Renal cortex interstitium (tissue), 11 donors: Measurements from ENCODE around the gene GATB. TPM values are rescaled to one million over a fixed set of nuclear protein-coding genes. Genes with fewer than 3 reads are reported as not detected.

Source experiments
- DNase-seq, 11 donors: peaks; one replicate each; pipeline ENCODE4 v3.0.0-alpha.2; 2013; ENCODE audit warnings: low read depth in 9 of 11, low spot score in 4 of 11; ENCODE audit errors: extremely low read depth in 1 of 11
- polyA plus RNA-seq, 3 donors: library from polyadenylated mRNA; unstranded; fragments of 120-200 nt; gene quantifications; one replicate each; pipeline ENCODE4 v1.2.1, GENCODE V29; 2013; ENCODE audit not compliant: insufficient read length in 3 of 3

The GATB gene
- polyA plus RNA-seq, 3 donors = 30.0 to 34.8 (median 33.5) TPM

DNA sequence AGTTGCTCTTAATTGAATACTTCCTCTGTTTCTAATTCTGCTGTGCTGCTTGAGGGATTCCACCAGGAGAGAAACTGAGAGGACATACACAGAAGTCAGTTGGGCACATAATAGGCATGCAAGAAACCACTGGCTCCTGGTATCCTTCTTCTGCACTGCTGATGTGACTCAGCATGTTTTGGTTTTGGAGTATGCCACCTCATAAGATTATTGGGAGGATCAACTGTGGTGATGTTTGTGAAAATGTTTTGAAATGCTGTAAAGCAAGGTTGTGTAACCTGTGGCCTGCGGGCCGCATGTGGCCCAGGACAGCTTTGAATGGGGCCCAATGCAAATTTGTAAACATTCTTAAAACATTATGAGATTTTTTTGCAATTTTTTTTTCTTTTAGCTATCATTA lies 119.6 kb downstream of the GATB start:
- DNase-seq = no peak

DNA sequence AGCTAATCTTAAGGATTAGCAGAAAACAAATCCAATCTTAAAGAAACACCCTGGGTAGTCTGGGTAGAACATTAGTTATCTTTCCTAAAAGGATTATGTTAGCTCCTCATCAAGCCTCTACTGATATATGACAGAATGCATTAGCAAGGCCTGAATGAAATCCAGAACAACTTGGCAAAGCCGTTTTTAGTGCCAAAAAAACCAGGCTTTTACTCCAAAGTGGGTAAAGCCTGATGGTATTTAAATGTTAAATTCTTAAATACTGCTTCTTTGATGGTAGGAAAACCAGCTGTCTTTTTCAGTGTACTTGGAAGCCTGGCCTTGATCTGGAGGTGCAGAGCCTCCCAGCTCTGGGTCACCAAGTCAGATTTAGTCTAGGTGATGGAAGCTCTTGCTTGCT lies 120.4 kb downstream of the GATB start:
- no peak for DNase-seq

DNA sequence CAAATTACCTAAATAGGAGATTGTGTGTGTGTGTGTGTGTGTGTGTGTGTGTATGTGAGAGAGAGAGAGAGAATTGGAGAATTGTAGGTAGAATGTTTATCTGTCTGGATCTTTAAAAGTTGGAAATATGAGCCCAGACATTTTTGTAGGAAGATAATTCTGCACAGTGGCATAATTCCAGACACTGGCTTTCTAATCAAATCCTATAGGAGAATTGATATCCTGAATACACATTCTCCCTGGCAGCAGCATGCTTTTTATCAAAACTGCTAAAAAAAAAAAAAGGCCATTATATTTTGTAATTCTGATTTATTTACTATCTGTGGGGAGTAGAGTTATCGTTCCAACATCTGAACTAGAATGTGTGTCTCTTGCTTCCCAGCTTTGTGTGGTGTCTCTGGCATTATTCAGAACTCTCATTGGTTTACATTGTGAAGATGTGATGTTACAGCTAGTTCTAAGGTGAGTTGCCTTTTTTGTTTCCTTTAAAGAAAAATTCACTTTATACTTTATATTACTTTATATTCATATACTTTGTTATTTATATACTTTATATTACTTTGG lies 122.4 kb downstream of the GATB start:
- DNase-seq = no peak

DNA sequence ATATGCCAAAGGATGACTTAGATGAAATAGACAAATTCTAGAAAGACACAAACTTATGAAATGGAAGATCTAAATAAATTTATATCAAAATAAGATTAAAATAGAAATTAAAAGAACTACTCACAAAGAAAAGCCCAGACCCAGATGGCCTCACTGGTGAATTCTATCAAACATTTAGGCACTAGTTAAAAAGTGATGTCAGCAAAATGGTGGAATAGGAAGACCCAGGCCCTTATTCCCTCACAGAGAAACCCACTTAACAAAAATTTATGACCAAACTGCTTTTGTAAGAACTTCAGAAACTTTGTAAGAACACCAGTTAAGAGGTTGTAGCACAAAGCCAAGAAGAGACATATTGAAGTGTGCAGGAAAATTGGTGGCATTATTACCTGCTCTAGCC lies 129.5 kb downstream of the GATB start:
- DNase-seq = no peak

DNA sequence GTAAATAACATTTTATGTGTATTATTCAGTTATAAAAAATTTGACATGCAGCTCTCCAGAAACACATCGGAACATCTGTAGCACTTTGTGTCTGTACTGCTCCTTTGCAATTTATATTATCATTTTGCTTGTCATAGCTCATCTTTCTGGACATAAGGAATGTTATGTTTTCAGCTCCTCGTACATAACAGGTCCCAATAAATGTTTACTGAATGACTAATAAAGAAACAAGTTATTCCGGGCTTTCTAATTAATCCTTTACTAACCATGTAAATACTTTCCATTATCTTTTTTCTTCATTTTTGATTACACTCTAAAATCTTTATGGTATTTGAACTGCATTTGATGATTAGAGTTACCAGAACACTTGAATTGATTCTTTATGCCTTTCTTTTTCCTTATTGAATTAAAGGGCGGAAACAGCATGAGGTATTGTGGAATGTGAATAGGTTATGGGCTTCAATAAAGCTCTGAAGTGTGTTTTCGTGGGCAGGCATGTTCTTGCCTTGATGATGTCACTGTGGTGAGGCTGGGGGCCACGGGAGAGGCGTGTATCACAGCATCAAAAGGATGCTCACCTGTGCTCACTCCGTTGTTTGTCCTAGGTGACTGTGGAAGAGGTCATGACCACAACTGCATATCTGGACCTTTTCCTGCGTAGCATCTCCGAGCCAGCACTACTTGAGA lies 131.6 kb downstream of the GATB start:
- no peak for DNase-seq

DNA sequence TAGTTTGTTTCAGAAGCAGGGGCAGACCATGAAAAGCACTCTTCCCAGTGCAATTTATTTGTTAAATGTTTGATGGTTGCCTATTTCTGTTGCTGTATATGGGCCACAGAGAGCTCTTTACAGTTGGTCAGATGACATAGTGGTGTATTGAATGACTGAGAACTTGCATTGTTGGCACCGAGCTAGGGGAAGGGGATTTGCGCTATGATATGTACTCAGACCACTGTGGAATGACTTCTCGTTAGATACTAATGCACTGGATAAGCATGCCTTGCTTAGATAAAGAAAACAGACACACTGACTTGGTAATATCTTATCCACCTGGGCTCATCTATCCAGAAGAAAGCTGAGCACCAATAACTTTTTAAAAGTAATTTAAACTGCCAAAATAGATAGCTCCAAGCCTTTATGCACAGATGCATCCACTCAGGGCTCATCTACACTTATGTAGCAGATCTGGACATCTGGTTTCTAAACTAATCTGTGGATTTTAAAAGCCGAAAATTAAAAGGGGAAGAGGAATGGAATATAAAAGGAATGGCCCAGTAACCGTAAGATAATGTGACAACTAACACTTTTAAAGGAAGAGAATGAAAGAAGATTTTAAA lies 132.7 kb downstream of the GATB start:
- DNase-seq = no peak

DNA sequence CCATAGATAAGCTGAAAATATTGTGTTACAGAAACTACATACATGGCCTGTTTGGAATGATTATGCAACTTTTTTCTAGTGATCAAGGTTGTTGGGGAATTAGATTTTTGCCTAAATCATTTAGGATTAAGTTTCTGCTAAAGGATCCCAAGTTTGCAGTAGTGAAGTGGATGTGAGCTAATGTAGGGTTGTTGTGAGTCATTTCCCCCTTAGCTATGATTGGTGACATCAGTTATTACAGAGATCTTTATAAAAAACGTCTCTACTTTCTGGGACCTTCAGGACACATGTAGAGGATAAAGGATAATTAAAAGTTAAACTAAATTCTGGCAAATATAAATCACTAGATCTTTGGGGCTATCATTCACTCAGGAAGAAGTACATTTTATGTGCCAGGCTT lies 133.3 kb downstream of the GATB start:
- no peak for DNase-seq

DNA sequence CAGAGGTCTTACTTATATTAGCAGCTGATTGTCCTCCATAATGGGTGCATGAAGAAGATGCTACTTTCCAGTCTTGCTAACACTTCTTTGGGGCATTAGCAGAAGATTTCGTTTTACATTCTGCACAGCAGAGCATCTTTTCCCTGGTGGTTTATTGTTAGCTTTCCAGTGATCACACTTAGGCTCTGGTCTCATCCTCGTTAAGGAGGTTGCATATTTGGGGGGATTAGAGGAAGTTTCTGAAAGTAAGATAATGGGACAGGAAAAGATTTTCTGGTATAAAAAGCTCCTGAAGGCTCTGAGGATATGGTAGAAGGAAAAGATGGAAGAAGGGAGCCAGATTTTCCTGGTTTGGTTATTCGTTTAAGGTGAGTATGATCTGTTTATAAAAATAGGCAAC lies 134.1 kb downstream of the GATB start:
- DNase-seq = no peak

DNA sequence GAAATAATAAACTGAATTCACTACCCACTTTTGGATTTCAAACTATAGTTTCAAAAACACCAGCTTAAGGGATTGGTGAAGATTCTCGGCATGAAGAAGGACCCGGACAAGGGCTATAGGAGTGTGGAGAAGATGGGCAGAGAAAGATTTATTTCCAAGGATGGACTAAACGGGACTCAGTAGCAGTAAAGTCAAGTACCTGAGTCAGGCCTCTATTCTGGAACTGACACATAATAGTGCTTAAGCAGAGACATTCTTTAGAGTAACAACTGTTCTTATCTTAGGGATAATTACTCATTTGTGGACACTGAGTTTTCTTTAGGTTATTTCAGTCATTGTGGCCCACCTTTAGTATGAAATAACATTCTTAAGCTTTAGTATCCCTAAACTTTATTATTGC lies 134.6 kb downstream of the GATB start:
- no peak for DNase-seq

DNA sequence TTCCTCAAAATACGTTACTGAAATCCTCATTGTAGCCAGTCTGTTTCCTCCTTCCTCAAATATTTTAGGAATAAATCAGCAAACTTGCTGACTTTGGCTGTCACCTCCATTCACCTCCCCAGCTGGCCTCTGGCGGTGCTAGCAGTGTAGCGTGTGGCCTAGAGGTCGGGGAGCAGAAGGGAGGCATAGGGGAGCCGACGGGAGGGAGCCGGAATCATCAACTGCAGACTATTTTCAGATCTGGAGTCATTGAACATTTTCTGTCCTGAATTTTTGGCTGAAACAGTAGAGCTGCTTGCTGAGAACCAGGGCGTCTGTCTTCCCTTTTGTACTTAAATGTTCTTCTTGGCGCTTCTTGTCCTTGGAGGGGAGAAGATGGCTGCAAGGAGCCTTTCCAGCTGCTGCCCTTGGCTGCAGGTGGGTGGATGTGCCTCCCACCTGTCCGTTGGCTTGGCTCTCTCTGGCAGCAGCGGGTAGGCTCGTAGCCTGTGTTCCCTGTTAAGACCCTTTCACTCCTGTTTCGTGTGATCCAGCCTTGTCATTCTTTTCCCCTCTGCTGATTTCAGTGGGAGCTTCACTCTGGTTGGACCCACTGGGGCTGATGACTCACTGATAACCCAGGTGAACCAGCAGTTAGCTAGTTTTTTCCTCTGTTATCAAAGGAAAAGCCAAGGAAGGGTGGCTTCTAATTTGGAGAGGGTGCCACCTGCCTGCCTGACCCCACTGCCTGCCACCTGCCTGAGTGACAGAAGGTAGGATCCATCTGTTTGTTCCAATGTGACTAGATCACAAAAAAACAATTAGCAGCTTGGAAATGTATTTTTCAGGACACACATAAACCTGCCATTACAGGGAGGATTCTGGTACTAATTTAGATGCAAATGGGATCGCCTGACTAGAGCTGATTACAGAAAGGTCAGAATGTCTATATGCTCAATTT lies 135.9 kb downstream of the GATB start:
- peak in 3 of 11 donors; percentile 4 to 8 (median 7) for DNase-seq
